Neural progenitor cell (in vitro differentiated cells): ENCODE data around the gene TMEM127.

Source experiments
- CTCF ChIP-seq: fragments of 200-600 bp; sonication (generic); IDR thresholded peaks from 2 replicates; pipeline ENCODE4 v1.5.1; 2017; ENCODE audit warnings: antibody characterized with exemption, mild to moderate bottlenecking
- EZH2 ChIP-seq: fragments of 200-600 bp; sonication (generic); IDR thresholded peaks from 2 replicates; pipeline ENCODE4 v1.6.1; 2017; ENCODE audit warnings: antibody characterized with exemption, mild to moderate bottlenecking, moderate library complexity
- EZH2phosphoT487 ChIP-seq: fragments of 200-600 bp; sonication (generic); IDR thresholded peaks from 2 replicates; pipeline ENCODE4 v1.6.1; 2017; ENCODE audit warnings: antibody characterized with exemption

- TF ChIP-seq CTCF (no peak), EZH2 (no peak), EZH2phosphoT487 (no peak)
These were observed 39.5 kb upstream of the TMEM127 start, which contains the start of gene SNRNP200 for GRCh38 chr2:96305091-96305978.
